Activated T-helper 1 cell treated with Interleukin-2 at 50 U/mL for 16 hours (primary cell): ENCODE results near the gene RPS2.
"Not testable (repeated sequence)": the region's sequence is repeated elsewhere in the genome, so short reads cannot be mapped to it uniquely, and the experiment has no call there.

ENCODE experiments used
- DNase-seq: peaks from one replicate; pipeline ENCODE4 v3.0.0-alpha.2; 2020; ENCODE audit warnings: low read depth

The RPS2 gene

GRCh38 chr16:1941162-1942046 is 23.2 kb downstream of the RPS2 start:
- DNase-seq = no peak

- no peak for DNase-seq
Observed at GRCh38 chr16:1940273-1941161, 24.1 kb downstream of the RPS2 start.

- DNase-seq = not testable (repeated sequence)
Observed at GRCh38 chr16:1939833-1940232, 24.8 kb downstream of the RPS2 start.

- no peak for DNase-seq
Observed at GRCh38 chr16:1938910-1939309, 25.7 kb downstream of the RPS2 start.

GRCh38 chr16:1938316-1938715 is 26.3 kb downstream of the RPS2 start:
- no peak for DNase-seq

- no peak for DNase-seq
Observed at GRCh38 chr16:1936945-1937479, 27.6 kb downstream of the RPS2 start.

- no peak for DNase-seq
Observed at GRCh38 chr16:1933097-1933661, 31.4 kb downstream of the RPS2 start.

- DNase-seq = no peak
Observed at GRCh38 chr16:1932050-1933028, 32.3 kb downstream of the RPS2 start.

- no peak for DNase-seq
Observed at GRCh38 chr16:1930338-1930720, 34.3 kb downstream of the RPS2 start.

- peak; percentile 92 for DNase-seq
Observed at GRCh38 chr16:1929578-1930337, 34.9 kb downstream of the RPS2 start.

- no peak for DNase-seq
Observed at GRCh38 chr16:1929105-1929504, 35.5 kb downstream of the RPS2 start.

- no peak for DNase-seq
Observed at GRCh38 chr16:1926271-1926670, 38.4 kb downstream of the RPS2 start.

GRCh38 chr16:1924095-1924494 is 40.5 kb downstream of the RPS2 start:
- DNase-seq = no peak

- no peak for DNase-seq
Observed at GRCh38 chr16:1923299-1924034, 41.2 kb downstream of the RPS2 start.

- no peak for DNase-seq
Observed at GRCh38 chr16:1922357-1922756, 42.3 kb downstream of the RPS2 start.

GRCh38 chr16:1920727-1921171 is 43.9 kb downstream of the RPS2 start:
- no peak for DNase-seq

- not testable (repeated sequence) for DNase-seq
Observed at GRCh38 chr16:1920122-1920521, 44.5 kb downstream of the RPS2 start.

GRCh38 chr16:1919327-1919998 is 45.2 kb downstream of the RPS2 start:
- DNase-seq = no peak
